ENCODE results near the gene OR10A5.
"Not testable (repeated sequence)": the region's sequence is repeated elsewhere in the genome, so short reads cannot be mapped to it uniquely, and the experiment has no call there.

The OR10A5 gene

DNA sequence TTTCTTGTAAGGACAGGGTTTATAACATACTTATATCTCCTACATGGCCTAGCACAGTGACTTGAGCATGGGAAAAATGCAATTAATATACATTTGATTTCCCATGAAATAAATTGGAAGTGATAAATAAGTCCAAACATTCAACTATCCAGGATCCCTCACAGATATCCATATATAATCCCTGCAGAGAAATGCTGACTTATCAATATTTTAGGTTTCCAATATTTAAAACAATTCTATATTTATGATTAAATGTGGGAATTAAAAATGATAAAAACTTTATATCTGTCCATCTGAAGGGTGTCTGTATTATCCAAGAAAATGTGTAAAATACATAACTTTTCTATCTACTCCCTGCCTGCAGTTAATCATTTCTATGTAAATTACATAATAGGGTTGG is 37.3 kb downstream of the OR10A5 start:
- H3K27me3 ChIP-seq (ENCODE audit: control insufficient read depth, insufficient read depth, low read length), result no peaks in the 10 kb centered on the region
- no peaks in the 10 kb centered on the region for H3K4me1 ChIP-seq
- H3K79me2 ChIP-seq, result no peaks in the 10 kb centered on the region
- H3K9ac ChIP-seq, result no peak overlapping the region
- TF ChIP-seq, protein P1, sequence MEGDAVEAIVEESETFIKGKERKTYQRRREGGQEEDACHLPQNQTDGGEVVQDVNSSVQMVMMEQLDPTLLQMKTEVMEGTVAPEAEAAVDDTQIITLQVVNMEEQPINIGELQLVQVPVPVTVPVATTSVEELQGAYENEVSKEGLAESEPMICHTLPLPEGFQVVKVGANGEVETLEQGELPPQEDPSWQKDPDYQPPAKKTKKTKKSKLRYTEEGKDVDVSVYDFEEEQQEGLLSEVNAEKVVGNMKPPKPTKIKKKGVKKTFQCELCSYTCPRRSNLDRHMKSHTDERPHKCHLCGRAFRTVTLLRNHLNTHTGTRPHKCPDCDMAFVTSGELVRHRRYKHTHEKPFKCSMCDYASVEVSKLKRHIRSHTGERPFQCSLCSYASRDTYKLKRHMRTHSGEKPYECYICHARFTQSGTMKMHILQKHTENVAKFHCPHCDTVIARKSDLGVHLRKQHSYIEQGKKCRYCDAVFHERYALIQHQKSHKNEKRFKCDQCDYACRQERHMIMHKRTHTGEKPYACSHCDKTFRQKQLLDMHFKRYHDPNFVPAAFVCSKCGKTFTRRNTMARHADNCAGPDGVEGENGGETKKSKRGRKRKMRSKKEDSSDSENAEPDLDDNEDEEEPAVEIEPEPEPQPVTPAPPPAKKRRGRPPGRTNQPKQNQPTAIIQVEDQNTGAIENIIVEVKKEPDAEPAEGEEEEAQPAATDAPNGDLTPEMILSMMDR (IDR thresholded peaks at IDR 0.05), result no peak
- H3K9me3 ChIP-seq (ENCODE audit: control insufficient read depth, low read length), result no peaks in the 10 kb centered on the region
- no peak overlapping the region for H2AFZ ChIP-seq
- no peak overlapping the region for H3K27ac ChIP-seq
- H3K36me3 ChIP-seq (ENCODE audit: control insufficient read depth, insufficient read depth, low read length), result no peaks in the 10 kb centered on the region
- H3K4me2 ChIP-seq (ENCODE audit: low read length), result no peak overlapping the region
- no peak overlapping the region for H3K4me3 ChIP-seq (ENCODE audit: low read depth, low read length)

DNA sequence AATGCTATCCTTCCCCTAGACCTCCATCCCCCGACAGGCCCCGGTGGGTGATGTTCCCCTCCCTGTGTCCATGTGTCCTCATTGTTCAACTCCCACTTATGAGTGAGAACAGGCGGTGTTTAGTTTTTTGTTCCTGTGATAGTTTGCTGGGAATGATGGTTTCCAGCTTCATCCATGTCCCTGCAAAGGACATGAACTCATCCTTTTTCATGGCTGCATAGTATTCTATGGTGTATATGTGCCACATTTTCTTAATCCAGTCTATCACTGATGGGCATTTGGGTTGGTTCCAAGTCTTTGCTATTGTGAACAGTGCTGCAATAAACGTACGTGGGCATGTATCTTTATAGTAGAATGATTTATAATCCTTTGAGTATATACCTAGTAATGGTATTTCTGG is 42.2 kb downstream of the OR10A5 start:
- not testable (repeated sequence) for H2AFZ ChIP-seq; H3K9me3 ChIP-seq (ENCODE audit: control insufficient read depth, low read length); H3K4me3 ChIP-seq (ENCODE audit: low read depth, low read length); H3K79me2 ChIP-seq; H3K36me3 ChIP-seq (ENCODE audit: control insufficient read depth, insufficient read depth, low read length); H3K4me1 ChIP-seq; H3K9ac ChIP-seq; H3K4me2 ChIP-seq (ENCODE audit: low read length); H3K27ac ChIP-seq; H3K27me3 ChIP-seq (ENCODE audit: control insufficient read depth, insufficient read depth, low read length)

DNA sequence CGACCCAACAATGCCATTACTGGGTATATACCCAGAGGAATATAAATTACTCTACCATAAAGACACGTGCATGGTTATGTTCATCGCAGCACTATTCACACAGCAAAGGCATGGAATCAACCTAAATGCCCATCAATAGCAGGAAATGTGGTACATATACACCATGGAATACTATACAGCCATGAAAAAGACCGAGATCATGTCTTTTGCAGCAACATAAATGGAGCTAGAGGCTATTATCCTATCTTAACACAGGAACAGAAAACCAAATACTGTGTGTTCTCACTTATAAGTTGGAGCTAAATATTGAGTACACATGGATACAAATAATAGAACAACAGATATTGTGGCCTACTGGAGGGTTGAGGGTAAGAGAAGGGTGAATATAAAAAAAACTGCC is 43.3 kb downstream of the OR10A5 start:
- Histone ChIP-seq H3K4me3 (ENCODE audit: low read depth, low read length) (no peak overlapping the region), H3K9me3 (ENCODE audit: control insufficient read depth, low read length) (no peaks in the 10 kb centered on the region), H3K4me1 (no peaks in the 10 kb centered on the region), H3K4me2 (ENCODE audit: low read length) (no peak overlapping the region), H3K36me3 (ENCODE audit: control insufficient read depth, insufficient read depth, low read length) (no peaks in the 10 kb centered on the region), H3K27ac (no peak overlapping the region), H2AFZ (no peak overlapping the region), H3K27me3 (ENCODE audit: control insufficient read depth, insufficient read depth, low read length) (no peaks in the 10 kb centered on the region), H3K79me2 (no peaks in the 10 kb centered on the region), H3K9ac (no peak overlapping the region)
- TF ChIP-seq, protein P1 (IDR thresholded peaks at IDR 0.05), result no peak

- Histone ChIP-seq H3K36me3 (ENCODE audit: control insufficient read depth, insufficient read depth, low read length) (no peaks in the 10 kb centered on the region), H3K4me3 (ENCODE audit: low read depth, low read length) (no peak overlapping the region), H3K4me2 (ENCODE audit: low read length) (no peak overlapping the region), H3K9me3 (ENCODE audit: control insufficient read depth, low read length) (no peaks in the 10 kb centered on the region), H3K4me1 (no peaks in the 10 kb centered on the region), H3K27me3 (ENCODE audit: control insufficient read depth, insufficient read depth, low read length) (no peaks in the 10 kb centered on the region), H2AFZ (no peak overlapping the region), H3K79me2 (no peaks in the 10 kb centered on the region), H3K9ac (no peak overlapping the region), H3K27ac (no peak overlapping the region)
- TF ChIP-seq, protein P1 (IDR thresholded peaks at IDR 0.05), result no peak
Measured at GRCh38 chr11:6889835-6890234, 44.4 kb downstream of the OR10A5 start.

GRCh38 chr11:6892400-6892799 is 46.9 kb downstream of the OR10A5 start, which contains the start of gene OR2D2:
Gene OR2D2, minus strand, starts transcription at chr11:6892500. Its CDS starts 0 bp downstream, at chr11:6892500.
- no peaks in the 10 kb centered on the region for H3K4me1 ChIP-seq
- H2AFZ ChIP-seq, result no peak within 1 kb of the TSS
- TF ChIP-seq, protein P1 (IDR thresholded peaks at IDR 0.05), result no peak
- no peak within 1 kb of the TSS for H3K9ac ChIP-seq
- no peak within 1 kb of the TSS for H3K4me2 ChIP-seq (ENCODE audit: low read length)
- no peaks in the 10 kb centered on the region for H3K9me3 ChIP-seq (ENCODE audit: control insufficient read depth, low read length)
- no peaks in the 10 kb centered on the region for H3K79me2 ChIP-seq
- H3K4me3 ChIP-seq (ENCODE audit: low read depth, low read length), result no peak within 1 kb of the TSS
- H3K27ac ChIP-seq, result no peak within 1 kb of the TSS
- H3K36me3 ChIP-seq (ENCODE audit: control insufficient read depth, insufficient read depth, low read length), result no peaks in the 10 kb centered on the region
- H3K27me3 ChIP-seq (ENCODE audit: control insufficient read depth, insufficient read depth, low read length), result no peaks in the 10 kb centered on the region
